K562 (cell line): ENCODE measurements around the gene NUAK1. TPM values are rescaled to one million over a fixed set of nuclear protein-coding genes. Genes with fewer than 3 reads are reported as not detected.

Source experiments
- ATAC-seq: fragments of 200-7000 bp; cut with Tn5 transposase; 3 replicates; pipeline ENCODE4 v1.9.1; 2020; ENCODE audit warnings: moderate library complexity
- BruUV-seq: library from RNA; stranded (reverse); fragments of 400-500 nt; replicated peaks from 2 replicates; lab custom pipeline; 2021; lab: Mats Ljungman, UMichigan
- CTCF ChIA-PET: fragments of 300-600 bp; formaldehyde crosslinking; extraction: SDS; loops from one replicate; lab custom pipeline; 2021; ENCODE audit warnings: low intra/inter-chr PET ratio; lab: Yijun Ruan, JAX
- POLR2A ChIA-PET: fragments of 300-600, 350-650 bp; sonication (Branson Sonifier 250); formaldehyde crosslinking; extraction: SDS; loops from one replicate; lab custom pipeline; 2021; ENCODE audit warnings: antibody characterized with exemption, inconsistent platforms; lab: Yijun Ruan, JAX
- DNase-seq, 4 experiments: peaks; one replicate each; pipeline versions ENCODE4 v3.0.0 to v3.0.0-alpha.2; 2011 to 2018; ENCODE audit warnings: low spot score in 3 of 4, mixed read lengths in 3 of 4; ENCODE audit errors: extremely low read depth in 1 of 4
- FAIRE-seq: peaks from 2 replicates; lab custom pipeline; 2011; peaks lifted over from hg19 to GRCh38; lab: Jason Lieb, UNC
- H2AFZ ChIP-seq: 2 replicates; pipeline ENCODE4 v1.6.0; 2011; ENCODE audit warnings: low read depth, low read length, control low read depth, inconsistent platforms
- H3K27ac ChIP-seq: fragments of 200-600 bp; 3 replicates; pipeline ENCODE4 v1.8.0; 2011; ENCODE audit warnings: low read depth, mild to moderate bottlenecking, control low read depth, inconsistent platforms, low read length, moderate library complexity, mixed read lengths; ENCODE audit errors: extremely low read depth
- H3K27me3 ChIP-seq, 2 experiments: fragments of 300-600 bp in 1 of 2; 2 replicates in 1 of 2; 3 replicates in 1 of 2; pipeline versions ENCODE4 v1.6.0 to v1.8.0; 2011; ENCODE audit warnings: inconsistent platforms in 2 of 2, low read length in 2 of 2, mild to moderate bottlenecking in 1 of 2, mixed read lengths in 1 of 2, moderate library complexity in 1 of 2; ENCODE audit not compliant: control insufficient read depth in 2 of 2, insufficient read depth in 2 of 2
- H3K36me3 ChIP-seq: fragments of 300-600 bp; 3 replicates; pipeline ENCODE4 v1.8.0; 2011; ENCODE audit warnings: mild to moderate bottlenecking, low read length, inconsistent platforms; ENCODE audit not compliant: control insufficient read depth, insufficient read depth
- H3K4me1 ChIP-seq, 2 experiments: fragments of 200-600 bp in 1 of 2; replicated peaks in 1 of 2; 2 replicates in 1 of 2; 3 replicates in 1 of 2; pipeline versions ENCODE4 v1.5.1 to v1.8.0; 2011; ENCODE audit warnings: inconsistent platforms in 2 of 2, low read length in 2 of 2, mild to moderate bottlenecking in 1 of 2, mixed read lengths in 1 of 2, moderate library complexity in 1 of 2; ENCODE audit not compliant: control insufficient read depth in 2 of 2, insufficient read depth in 2 of 2
- H3K4me2 ChIP-seq: 2 replicates; pipeline ENCODE4 v1.6.1; 2011; ENCODE audit warnings: low read length, control low read depth, inconsistent platforms, mixed read lengths; ENCODE audit not compliant: insufficient read depth
- H3K4me3 ChIP-seq: fragments of 200-600 bp; sonication (generic), shearing (Covaris generic); 2 replicates; pipeline ENCODE4 v1.5.1; 2016; ENCODE audit warnings: control low read depth, inconsistent platforms
- H3K79me2 ChIP-seq: fragments of 200-600 bp; 3 replicates; pipeline ENCODE4 v1.8.0; 2011; ENCODE audit warnings: low read length, inconsistent platforms; ENCODE audit not compliant: control insufficient read depth, insufficient read depth
- H3K9ac ChIP-seq, 2 experiments: 2 replicates each; pipeline versions ENCODE4 v1.6.0 to v1.6.1; 2011; ENCODE audit warnings: low read depth in 2 of 2, low read length in 2 of 2, control low read depth in 1 of 2, inconsistent platforms in 1 of 2, mild to moderate bottlenecking in 1 of 2, mixed read lengths in 1 of 2; ENCODE audit not compliant: insufficient read depth in 1 of 2
- H3K9me1 ChIP-seq: one replicate; pipeline ENCODE4 v1.6.0; 2011; ENCODE audit warnings: inconsistent platforms, mild to moderate bottlenecking, low read length, moderate library complexity; ENCODE audit not compliant: control insufficient read depth, insufficient read depth
- H3K9me3 ChIP-seq: replicated peaks from 2 replicates; pipeline ENCODE4 v1.5.1; 2011; ENCODE audit warnings: low read depth, low read length, inconsistent platforms; ENCODE audit not compliant: control insufficient read depth, insufficient read depth
- H4K20me1 ChIP-seq: replicated peaks from 2 replicates; pipeline ENCODE4 v1.6.1; 2011; ENCODE audit warnings: low read length, inconsistent platforms, mixed read lengths; ENCODE audit not compliant: control insufficient read depth, insufficient read depth
- CBX2 ChIP-seq: fragments of 200-600 bp; sonication (generic); IDR thresholded peaks from one replicate; pipeline ENCODE4 v1.6.1; 2012; ENCODE audit warnings: mild to moderate bottlenecking, low read length, inconsistent platforms; ENCODE audit not compliant: insufficient read depth, poor library complexity, severe bottlenecking
- CXXC5 ChIP-seq: fragments of 250-450 bp; sonication (Bioruptor Pico); IDR thresholded peaks from 2 replicates; pipeline ENCODE4 v1.8.0; 2022; ENCODE audit warnings: inconsistent platforms, mild to moderate bottlenecking, moderate library complexity
- EP300 ChIP-seq: IDR thresholded peaks from 2 replicates; pipeline ENCODE4 v1.6.1; 2012; ENCODE audit warnings: low read length, improper control_type of control experiment
- PBX2 ChIP-seq, 2 experiments: IDR thresholded peaks in 1 of 2; conservative IDR thresholded peaks in 1 of 2; 2 replicates each; pipeline ENCODE4 v1.6.1; 2016; ENCODE audit warnings: low read depth in 2 of 2, mild to moderate bottlenecking in 1 of 2, missing compliant biosample characterization in 1 of 2, missing genetic modification characterization in 1 of 2, moderate library complexity in 1 of 2
- TFAM ChIP-seq: fragments of 250-450 bp; sonication (Bioruptor Pico); conservative IDR thresholded peaks from 2 replicates; pipeline ENCODE4 v1.5.0; 2021; ENCODE audit warnings: mild to moderate bottlenecking, moderate library complexity
- ZNF707 ChIP-seq: fragments of 250-450 bp; sonication (Bioruptor Pico); conservative IDR thresholded peaks from 2 replicates; pipeline ENCODE4 v1.8.0; 2022; ENCODE audit warnings: inconsistent platforms, mild to moderate bottlenecking, moderate library complexity
- WGBS: fragments of 100-300 bp; shearing (Covaris generic); methylation state at CpG from one replicate; pipeline ENCODE4 v1.1.6; 2016; ENCODE audit warnings: low coverage, mixed read lengths; ENCODE audit not compliant: insufficient coverage; ENCODE audit errors: missing lambda C conversion rate; 5-methylcytosine and 5-hydroxymethylcytosine counted together
- in situ Hi-C: fragments of 300-500 bp; cut with MboI; formaldehyde crosslinking; loops from 4 replicates; pipeline ENCODE4 v1.15.0; 2018; ENCODE audit warnings: inconsistent platforms, mixed read lengths
- intact Hi-C: fragments of 100-400 bp; cut with micrococcal nuclease; formaldehyde crosslinking; loops from 2 replicates; pipeline ENCODE4 v1.14.2; 2022
- polyA plus RNA-seq, 8 experiments: library from polyadenylated mRNA; depleted of rRNA in 4 of 8; stranded (reverse) in 5 of 8; unstranded in 3 of 8; fragments of >200 nt; fragmentation: Nextera tagmentation in 2 of 8; fragmentation: Illumina TruSeq in 1 of 8; extraction: Ambion mirVana in 2 of 8; extraction: Trizol in 1 of 8; gene quantifications; 2 replicates each; pipeline versions ENCODE4 v1.2.1 to v1.2.3, GENCODE V29; 2011 to 2014; ENCODE audit warnings: inconsistent platforms in 1 of 8, missing spikeins in 1 of 8
- total RNA-seq, 7 experiments: library from RNA; depleted of rRNA in 6 of 7; stranded (reverse); fragments of >200 nt in 6 of 7; fragmentation: Illumina TruSeq in 2 of 7; extraction: Trizol in 2 of 7; gene quantifications; 2 replicates each; pipeline versions ENCODE4 v1.2.1 to v1.2.3, GENCODE V29; 2011 to 2021; ENCODE audit warnings: low replicate concordance in 1 of 7

NUAK1 gene
- total and polyA plus RNA-seq, 9 of the 15 experiments (the other 6 are each of a cell fraction or from before 2014, with no cell fraction given): 0.02 TPM; not detected in 8

- no peaks in the 10 kb centered on the region for H3K9me1 ChIP-seq
- no peak for FAIRE-seq
- ChIA-PET POLR2A (no interaction called here), CTCF (interaction anchor here (0.7 to 4.0 kb wide), 4 partner anchors 361 to 715 kb away, joined by 3 to 33 read pairs (median 4); no protein-coding TSS in a partner anchor)
- no peaks in the 10 kb centered on the region for H3K79me2 ChIP-seq
- H3K4me1 ChIP-seq: no peaks in the 10 kb centered on the region; a peak in 1 of 5 replicates
- H3K4me2 ChIP-seq: no peak overlapping the region
- intact Hi-C loops: loop anchor here (1.0 to 10.0 kb wide), 3 partner anchors 191 to 715 kb away; no protein-coding TSS in a partner anchor
- no peak overlapping the region for H3K27ac ChIP-seq
- 0 out of 2 replicates have a peak, but pooled peaks cover 3% of the 10 kb centered on the region for H4K20me1 ChIP-seq
- in situ Hi-C loops: no loop called here
- no peaks in the 10 kb centered on the region for H3K9me3 ChIP-seq
- DNase-seq: no peak
- H2AFZ ChIP-seq: no peak overlapping the region
- 1% methylated on average over 4 of the region's 4 CpGs for WGBS
- BruUV-seq: no TSS peak
- peaks cover 2 to 14% of the 10 kb centered on the region in 2 experiments; a peak in 4 of 5 replicates for H3K27me3 ChIP-seq
- H3K9ac ChIP-seq: no peak overlapping the region
- H3K36me3 ChIP-seq: no peaks in the 10 kb centered on the region
- no peak overlapping the region for H3K4me3 ChIP-seq
- ATAC-seq: no peak
- TF ChIP-seq CXXC5 (CRISPR knock-in tag): no peak
- no peak for TF ChIP-seq TFAM
- no peak for TF ChIP-seq PBX2 (CRISPR knock-in tag; IDR thresholded peaks at IDR 0.05; ENCODE audit: low read depth)
- no peak for TF ChIP-seq PBX2 (tag; conservative IDR thresholded peaks at IDR 0.05; ENCODE audit: low read depth)
- no peak for TF ChIP-seq ZNF707 (CRISPR knock-in tag)
- no peak for TF ChIP-seq CBX2
- no peak for TF ChIP-seq EP300
These were observed 3.0 kb downstream of the NUAK1 start for GRCh38 chr12:106135781-106136180.
